SK-N-SH (cell line): Measurements from ENCODE around the gene TPO. TPM values are rescaled to one million over a fixed set of nuclear protein-coding genes. Genes with fewer than 3 reads are reported as not detected.

Source experiments
- CTCF ChIA-PET: fragments of 300-600, 350-600 bp; formaldehyde crosslinking; extraction: SDS; loops from one replicate; lab custom pipeline; 2021; lab: Yijun Ruan, JAX
- POLR2A ChIA-PET: fragments of 350-600 bp; sonication (Branson Sonifier 250); formaldehyde crosslinking; extraction: SDS; loops from one replicate; lab custom pipeline; 2020; ENCODE audit warnings: antibody characterized with exemption, inconsistent platforms; lab: Yijun Ruan, JAX
- DNase-seq: peaks from one replicate; pipeline ENCODE4 v3.0.0; 2012
- H2AFZ ChIP-seq: fragments of 200-600 bp; sonication (generic); 2 replicates; pipeline ENCODE4 v1.8.1; 2016; ENCODE audit warnings: antibody characterized with exemption, mild to moderate bottlenecking, low read depth
- H3F3A ChIP-seq: fragments of 200-600 bp; sonication (generic); replicated peaks from 2 replicates; pipeline ENCODE3; 2016; ENCODE audit warnings: antibody characterized with exemption, mild to moderate bottlenecking; ENCODE audit not compliant: insufficient read depth
- H3K27ac ChIP-seq, 2 experiments: fragments of 200-500 bp in 1 of 2; fragments of 200-600 bp in 1 of 2; sonication (Bioruptor generic) in 1 of 2; sonication (generic), shearing (Covaris generic) in 1 of 2; 2 replicates each; pipeline versions ENCODE4 v1.5.1 to v1.6.1; 2014 to 2016; ENCODE audit warnings: low read depth in 2 of 2, inconsistent platforms in 1 of 2, low read length in 1 of 2, mild to moderate bottlenecking in 1 of 2, mixed read lengths in 1 of 2
- H3K27me3 ChIP-seq: fragments of 200-600 bp; sonication (generic), shearing (Covaris generic); 2 replicates; pipeline ENCODE4 v1.6.1; 2016; ENCODE audit warnings: mixed run types; ENCODE audit not compliant: insufficient read depth
- H3K36me3 ChIP-seq, 2 experiments: fragments of 200-500 bp in 1 of 2; fragments of 200-600 bp in 1 of 2; sonication (Bioruptor generic) in 1 of 2; sonication (generic) in 1 of 2; replicated peaks in 1 of 2; 2 replicates each; pipeline versions ENCODE3 to v1.5.1; 2014 to 2016; ENCODE audit warnings: low read length in 1 of 2, mild to moderate bottlenecking in 1 of 2; ENCODE audit not compliant: insufficient read depth in 2 of 2, control insufficient read depth in 1 of 2
- H3K4me1 ChIP-seq, 2 experiments: fragments of 200-500 bp in 1 of 2; fragments of 200-600 bp in 1 of 2; sonication (Bioruptor generic) in 1 of 2; sonication (generic), shearing (Covaris generic) in 1 of 2; 2 replicates each; pipeline versions ENCODE4 v1.5.1 to v1.6.1; 2014 to 2016; ENCODE audit warnings: low read depth in 1 of 2, low read length in 1 of 2, mixed run types in 1 of 2; ENCODE audit not compliant: insufficient read depth in 2 of 2, control insufficient read depth in 1 of 2
- H3K4me2 ChIP-seq: fragments of 200-600 bp; sonication (generic), shearing (Covaris generic); 2 replicates; pipeline ENCODE4 v1.6.1; 2017; ENCODE audit warnings: mixed run types
- H3K4me3 ChIP-seq, 2 experiments: fragments of 200-500 bp in 1 of 2; fragments of 200-600 bp in 1 of 2; sonication (Bioruptor generic) in 1 of 2; sonication (generic), shearing (Covaris generic) in 1 of 2; 2 replicates each; pipeline versions ENCODE4 v1.5.1 to v1.8.1; 2014 to 2016; ENCODE audit warnings: low read depth in 2 of 2, inconsistent platforms in 1 of 2, low read length in 1 of 2, mild to moderate bottlenecking in 1 of 2, mixed read lengths in 1 of 2, moderate library complexity in 1 of 2
- H3K79me2 ChIP-seq: fragments of 200-600 bp; sonication (generic); 2 replicates; pipeline ENCODE4 v1.8.1; 2017; ENCODE audit warnings: mild to moderate bottlenecking; ENCODE audit not compliant: insufficient read depth
- H3K9ac ChIP-seq: fragments of 200-600 bp; sonication (generic); 2 replicates; pipeline ENCODE4 v1.6.1; 2017; ENCODE audit warnings: mixed run types
- H3K9me2 ChIP-seq: fragments of 200-600 bp; sonication (generic); 2 replicates; pipeline ENCODE4 v1.6.1; 2017; ENCODE audit warnings: mixed run types
- H3K9me3 ChIP-seq: fragments of 200-600 bp; sonication (generic); 2 replicates; pipeline ENCODE4 v1.6.1; 2017; ENCODE audit warnings: mixed run types, mild to moderate bottlenecking, moderate library complexity
- H4K20me1 ChIP-seq: fragments of 200-600 bp; sonication (generic); 2 replicates; pipeline ENCODE4 v1.6.1; 2017; ENCODE audit warnings: mild to moderate bottlenecking, mixed run types; ENCODE audit not compliant: insufficient read depth
- ELF1 ChIP-seq: IDR thresholded peaks from 2 replicates; pipeline ENCODE4 v1.4.0; 2012
- EP300 ChIP-seq, 2 experiments: IDR thresholded peaks; 2 replicates each; pipeline versions ENCODE4 v1.4.0 to v1.6.1; 2012; ENCODE audit warnings: borderline replicate concordance in 1 of 2, low read depth in 1 of 2, low read length in 1 of 2
- FOXM1 ChIP-seq: IDR thresholded peaks from 2 replicates; pipeline ENCODE4 v1.4.0; 2012; ENCODE audit warnings: low read depth, mild to moderate bottlenecking
- GABPA ChIP-seq: IDR thresholded peaks from 2 replicates; pipeline ENCODE4 v1.4.0; 2012; ENCODE audit warnings: low read depth, mild to moderate bottlenecking
- GATA2 ChIP-seq: sonication (generic); formaldehyde crosslinking; IDR thresholded peaks from 2 replicates; pipeline ENCODE4 v1.5.0; 2020; ENCODE audit warnings: mild to moderate bottlenecking, missing genetic modification reagents
- MXI1 ChIP-seq: IDR thresholded peaks from 2 replicates; pipeline ENCODE4 v1.6.1; 2012; ENCODE audit warnings: mild to moderate bottlenecking, low read depth, low read length, improper control_type of control experiment
- NFIC ChIP-seq: IDR thresholded peaks from 2 replicates; pipeline ENCODE4 v1.4.0; 2012; ENCODE audit warnings: borderline replicate concordance
- NRF1 ChIP-seq: IDR thresholded peaks from 2 replicates; pipeline ENCODE4 v1.6.1; 2012; ENCODE audit warnings: low read depth, mild to moderate bottlenecking, low read length
- POLR2AphosphoS5 ChIP-seq: IDR thresholded peaks from 2 replicates; pipeline ENCODE4 v1.6.1; 2012; ENCODE audit warnings: low read depth, low read length
- RAD21 ChIP-seq: IDR thresholded peaks from 2 replicates; pipeline ENCODE4 v1.6.1; 2012; ENCODE audit warnings: mild to moderate bottlenecking, low read length
- SMC3 ChIP-seq: IDR thresholded peaks from 2 replicates; pipeline ENCODE4 v1.6.1; 2012; ENCODE audit warnings: low read depth, low read length, improper control_type of control experiment
- TEAD4 ChIP-seq: IDR thresholded peaks from 2 replicates; pipeline ENCODE4 v1.4.0; 2012; ENCODE audit warnings: mild to moderate bottlenecking, borderline replicate concordance; ENCODE audit not compliant: insufficient read depth
- WGBS: methylation state at CpG from one replicate; pipeline ENCODE4 v1.1.6; 2017; ENCODE audit warnings: low lambda C conversion rate; 5-methylcytosine and 5-hydroxymethylcytosine counted together
- polyA plus RNA-seq, 3 experiments: library from polyadenylated mRNA; depleted of rRNA; stranded (reverse); fragments of >200 nt; gene quantifications; 2 replicates each; pipeline ENCODE4 v1.2.3, GENCODE V29; 2012
- TF ChIP-seq, protein P1 (sequence below): IDR thresholded peaks from 2 replicates; pipeline ENCODE4 v1.4.0; 2012; ENCODE audit warnings: low read depth, borderline replicate concordance
- TF ChIP-seq, protein P2 (sequence below): fragments of 200-600 bp; sonication (generic); IDR thresholded peaks from 2 replicates; pipeline ENCODE4 v1.6.1; 2017; ENCODE audit warnings: antibody characterized with exemption, mild to moderate bottlenecking, moderate library complexity
- TF ChIP-seq, protein P3 (sequence below): IDR thresholded peaks from 2 replicates; pipeline ENCODE4; 2012
- TF ChIP-seq, protein P4 (sequence below): IDR thresholded peaks from 2 replicates; pipeline ENCODE4 v1.4.0; 2012; ENCODE audit warnings: low read depth

The TPO gene
- polyA plus RNA-seq, 1 of the 3 experiments (the other 2 are of a cell fraction) = not detected

DNA sequence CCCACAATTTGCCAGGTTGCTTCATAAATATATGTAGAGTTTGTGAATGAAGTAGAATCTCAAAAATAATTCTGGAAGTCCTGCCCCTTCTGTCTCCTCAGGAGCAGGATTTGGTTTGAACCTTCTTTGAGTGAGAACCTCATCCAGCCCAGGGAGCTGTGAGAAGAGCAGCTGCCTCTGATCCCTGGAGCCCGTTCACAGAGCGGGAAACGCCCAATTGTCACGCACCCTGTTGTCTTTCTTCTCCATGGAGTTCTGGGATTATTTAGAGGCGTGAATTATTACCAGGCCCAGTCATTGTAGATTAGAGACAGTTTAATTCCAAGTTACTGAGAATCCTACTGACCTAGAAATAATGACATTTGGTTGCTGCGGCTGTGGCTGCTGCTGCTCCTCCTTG is 66.1 kb downstream of the TPO start:
- no peak overlapping the region for H3K9ac ChIP-seq
- no peaks in the 10 kb centered on the region for H3K79me2 ChIP-seq
- H3K4me3 ChIP-seq = no peak overlapping the region
- DNase-seq = no peak
- no peaks in the 10 kb centered on the region for H3K27me3 ChIP-seq
- no peak overlapping the region for H3K27ac ChIP-seq
- 52% methylated on average over 6 of the region's 6 CpGs for WGBS
- no peak overlapping the region for H3K4me2 ChIP-seq
- H2AFZ ChIP-seq = no peak overlapping the region
- CTCF ChIA-PET = no interaction called here
- no peaks in the 10 kb centered on the region for H3F3A ChIP-seq
- no peaks in the 10 kb centered on the region for H3K9me3 ChIP-seq
- no peaks in the 10 kb centered on the region for H3K9me2 ChIP-seq
- TF ChIP-seq FOXM1 (no peak), GATA2 (CRISPR knock-in tag) (no peak), TEAD4 (no peak), RAD21 (no peak), POLR2AphosphoS5 (no peak), NRF1 (no peak), EP300 (IDR thresholded peaks at IDR 0.05; ENCODE audit: borderline replicate concordance in 1 of 2, low read depth in 1 of 2, low read length in 1 of 2) (no peak), MXI1 (no peak), NFIC (no peak)
- TF ChIP-seq, protein P1, sequence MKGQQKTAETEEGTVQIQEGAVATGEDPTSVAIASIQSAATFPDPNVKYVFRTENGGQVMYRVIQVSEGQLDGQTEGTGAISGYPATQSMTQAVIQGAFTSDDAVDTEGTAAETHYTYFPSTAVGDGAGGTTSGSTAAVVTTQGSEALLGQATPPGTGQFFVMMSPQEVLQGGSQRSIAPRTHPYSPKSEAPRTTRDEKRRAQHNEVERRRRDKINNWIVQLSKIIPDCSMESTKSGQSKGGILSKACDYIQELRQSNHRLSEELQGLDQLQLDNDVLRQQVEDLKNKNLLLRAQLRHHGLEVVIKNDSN = no peak
- TF ChIP-seq, protein P2, sequence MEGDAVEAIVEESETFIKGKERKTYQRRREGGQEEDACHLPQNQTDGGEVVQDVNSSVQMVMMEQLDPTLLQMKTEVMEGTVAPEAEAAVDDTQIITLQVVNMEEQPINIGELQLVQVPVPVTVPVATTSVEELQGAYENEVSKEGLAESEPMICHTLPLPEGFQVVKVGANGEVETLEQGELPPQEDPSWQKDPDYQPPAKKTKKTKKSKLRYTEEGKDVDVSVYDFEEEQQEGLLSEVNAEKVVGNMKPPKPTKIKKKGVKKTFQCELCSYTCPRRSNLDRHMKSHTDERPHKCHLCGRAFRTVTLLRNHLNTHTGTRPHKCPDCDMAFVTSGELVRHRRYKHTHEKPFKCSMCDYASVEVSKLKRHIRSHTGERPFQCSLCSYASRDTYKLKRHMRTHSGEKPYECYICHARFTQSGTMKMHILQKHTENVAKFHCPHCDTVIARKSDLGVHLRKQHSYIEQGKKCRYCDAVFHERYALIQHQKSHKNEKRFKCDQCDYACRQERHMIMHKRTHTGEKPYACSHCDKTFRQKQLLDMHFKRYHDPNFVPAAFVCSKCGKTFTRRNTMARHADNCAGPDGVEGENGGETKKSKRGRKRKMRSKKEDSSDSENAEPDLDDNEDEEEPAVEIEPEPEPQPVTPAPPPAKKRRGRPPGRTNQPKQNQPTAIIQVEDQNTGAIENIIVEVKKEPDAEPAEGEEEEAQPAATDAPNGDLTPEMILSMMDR = no peak
- TF ChIP-seq, protein P3, sequence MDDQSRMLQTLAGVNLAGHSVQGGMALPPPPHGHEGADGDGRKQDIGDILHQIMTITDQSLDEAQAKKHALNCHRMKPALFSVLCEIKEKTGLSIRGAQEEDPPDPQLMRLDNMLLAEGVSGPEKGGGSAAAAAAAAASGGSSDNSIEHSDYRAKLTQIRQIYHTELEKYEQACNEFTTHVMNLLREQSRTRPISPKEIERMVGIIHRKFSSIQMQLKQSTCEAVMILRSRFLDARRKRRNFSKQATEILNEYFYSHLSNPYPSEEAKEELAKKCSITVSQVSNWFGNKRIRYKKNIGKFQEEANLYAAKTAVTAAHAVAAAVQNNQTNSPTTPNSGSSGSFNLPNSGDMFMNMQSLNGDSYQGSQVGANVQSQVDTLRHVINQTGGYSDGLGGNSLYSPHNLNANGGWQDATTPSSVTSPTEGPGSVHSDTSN = no peak
- POLR2A ChIA-PET = no interaction called here
- H3K4me1 ChIP-seq = no peaks in the 10 kb centered on the region
- H4K20me1 ChIP-seq = no peaks in the 10 kb centered on the region
- H3K36me3 ChIP-seq = no peaks in the 10 kb centered on the region

DNA sequence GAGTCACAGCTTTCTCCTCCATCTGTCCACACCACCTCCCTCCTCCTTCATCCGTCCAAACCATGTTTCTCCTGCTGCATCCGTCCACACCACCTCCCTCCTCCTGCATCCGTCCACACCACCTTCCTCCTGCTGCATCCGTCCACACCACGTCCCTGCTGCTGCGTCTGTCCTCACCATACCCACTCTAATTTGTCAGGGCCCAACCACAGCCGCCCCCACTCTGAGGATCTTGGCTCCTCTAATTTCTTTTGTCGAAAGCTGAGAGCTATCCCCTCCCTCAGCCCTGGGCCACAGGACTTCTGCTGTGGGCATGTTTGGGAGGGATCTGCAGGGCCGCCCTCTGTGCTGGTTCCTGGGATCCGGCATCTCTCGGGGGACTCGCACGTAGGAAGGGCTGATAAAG is 67.4 kb downstream of the TPO start:
- no peaks in the 10 kb centered on the region for H3K79me2 ChIP-seq
- H3F3A ChIP-seq = no peaks in the 10 kb centered on the region
- H3K9ac ChIP-seq = no peak overlapping the region
- no peak overlapping the region for H3K4me3 ChIP-seq
- DNase-seq = no peak
- H2AFZ ChIP-seq = no peak overlapping the region
- ChIA-PET POLR2A (no interaction called here), CTCF (interaction anchor here (1.0 to 1.1 kb wide), 2 partner anchors 11 to 430 kb away, joined by 3 to 5 read pairs; no protein-coding TSS in a partner anchor)
- 50% methylated on average over 13 of the region's 13 CpGs for WGBS
- H3K27me3 ChIP-seq = no peaks in the 10 kb centered on the region
- H3K4me2 ChIP-seq = no peak overlapping the region
- no peak for TF ChIP-seq FOXM1
- TF ChIP-seq NRF1 = no peak
- TF ChIP-seq GABPA = no peak
- no peak for TF ChIP-seq SMC3
- TF ChIP-seq ELF1 = no peak
- TF ChIP-seq, protein P4, sequence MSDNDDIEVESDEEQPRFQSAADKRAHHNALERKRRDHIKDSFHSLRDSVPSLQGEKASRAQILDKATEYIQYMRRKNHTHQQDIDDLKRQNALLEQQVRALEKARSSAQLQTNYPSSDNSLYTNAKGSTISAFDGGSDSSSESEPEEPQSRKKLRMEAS = no peak
- TF ChIP-seq, protein P2 = no peak
- no peaks in the 10 kb centered on the region for H3K9me3 ChIP-seq
- H4K20me1 ChIP-seq = no peaks in the 10 kb centered on the region
- no peak overlapping the region for H3K27ac ChIP-seq
- H3K9me2 ChIP-seq = no peaks in the 10 kb centered on the region
- H3K4me1 ChIP-seq = no peaks in the 10 kb centered on the region
- no peaks in the 10 kb centered on the region for H3K36me3 ChIP-seq
